ENCODE data around the gene MYEF2.

DNA sequence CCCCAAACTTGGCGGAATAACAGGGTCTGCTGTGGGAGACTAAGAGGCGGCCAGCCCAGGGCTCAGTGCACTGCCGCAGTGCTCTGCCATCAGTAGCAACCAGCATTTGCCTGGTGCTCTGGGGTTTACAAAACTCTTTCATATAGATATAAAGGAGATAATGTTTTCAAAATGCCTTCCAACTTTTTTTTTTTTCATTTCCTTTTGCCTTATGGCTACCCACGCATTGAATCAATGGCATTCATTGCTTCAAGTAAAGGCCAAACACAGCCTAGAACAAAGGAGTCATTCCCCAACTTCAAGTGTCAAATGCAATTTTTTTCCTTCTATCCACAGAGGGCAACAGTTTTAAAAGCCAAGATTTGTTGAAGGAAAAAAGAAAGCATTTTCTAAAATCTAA is 68.9 kb downstream of the MYEF2 start:
- TF ChIP-seq YY1 (IDR thresholded peaks at IDR 0.05; ENCODE audit: insufficient read depth, insufficient read length) = no peak
- TF ChIP-seq ZNF274 (IDR thresholded peaks at IDR 0.05; ENCODE audit: low read depth, low read length) = no peak
